Right atrium auricular region (tissue), 2 donors: ENCODE data around the gene SYT8. TPM values are rescaled to one million over a fixed set of nuclear protein-coding genes. Genes with fewer than 3 reads are reported as not detected.

ENCODE experiments used
- DNase-seq: peaks from one replicate; pipeline ENCODE4 v3.0.0-alpha.2; 2019; ENCODE audit warnings: low spot score
- H3K27ac ChIP-seq, 2 donors: fragments of 200-600 bp; sonication (generic); 1 replicate in 1 of 2; 2 replicates in 1 of 2; pipeline ENCODE4 v1.5.1; 2016 to 2019
- H3K27me3 ChIP-seq, 2 donors: fragments of 200-600 bp; sonication (generic); one replicate each; pipeline versions ENCODE4 v1.5.1 to v1.6.0; 2017 to 2019
- H3K36me3 ChIP-seq: fragments of 200-600 bp; sonication (generic); one replicate; pipeline ENCODE4 v1.5.1; 2016
- H3K4me1 ChIP-seq, 2 donors: fragments of 200-600 bp; sonication (generic); one replicate each; pipeline versions ENCODE4 v1.5.1 to v1.6.0; 2017 to 2019
- H3K4me3 ChIP-seq, 2 donors: fragments of 200-600 bp; sonication (generic); 1 replicate in 1 of 2; 2 replicates in 1 of 2; pipeline ENCODE4 v1.5.1; 2017 to 2019; ENCODE audit warnings: mild to moderate bottlenecking in 1 of 2, moderate library complexity in 1 of 2
- H3K9me3 ChIP-seq, 2 donors: fragments of 200-600 bp; sonication (generic); one replicate each; pipeline ENCODE4 v1.5.1; 2019
- total RNA-seq, 2 donors: library from RNA; depleted of rRNA; stranded (reverse); fragments of >200 nt; gene quantifications; one replicate each; pipeline ENCODE4 v1.1.0, GENCODE V29; 2016
- TF ChIP-seq, protein P1 (sequence below), 2 donors: fragments of 200-600 bp; sonication (generic); IDR thresholded peaks; one replicate each; pipeline ENCODE4 v1.5.1; 2019; ENCODE audit warnings: antibody characterized with exemption in 2 of 2

SYT8 gene
- total RNA-seq, 2 donors from 2014 or later = not detected

DNA sequence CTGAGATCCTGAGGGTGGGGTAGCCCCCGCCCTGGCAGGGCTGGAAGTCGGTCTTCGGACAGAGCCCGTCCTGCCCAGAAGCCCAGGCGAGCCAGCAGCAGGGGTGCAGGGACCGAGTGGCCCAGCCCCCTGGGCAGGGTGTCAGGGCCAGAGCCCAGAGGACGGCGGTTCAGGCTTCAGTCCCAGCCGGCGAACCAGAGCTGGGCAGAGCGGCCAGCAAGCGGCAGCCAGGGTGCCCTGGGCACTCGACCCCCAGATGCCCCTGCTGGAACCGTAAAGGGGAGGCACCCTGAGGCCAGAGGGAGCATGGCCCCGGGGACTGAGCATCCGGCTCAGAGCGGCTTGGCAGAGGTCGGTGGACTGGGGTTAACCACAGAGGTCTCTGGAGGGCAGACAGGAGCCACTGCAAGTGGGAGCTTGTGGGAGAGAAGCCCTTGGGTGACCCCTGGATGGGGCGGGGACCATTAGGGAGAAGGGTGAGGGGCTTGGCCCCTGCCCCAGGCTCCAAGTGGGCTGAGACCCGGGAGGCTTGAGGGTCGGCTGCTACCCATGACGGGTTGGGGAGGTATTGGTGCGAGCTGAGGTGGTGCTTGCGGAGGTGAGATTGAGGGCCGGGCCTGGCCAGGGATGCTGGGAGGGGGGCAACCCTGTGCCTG is 34.0 kb downstream of the SYT8 start:
- TF ChIP-seq, protein P1, sequence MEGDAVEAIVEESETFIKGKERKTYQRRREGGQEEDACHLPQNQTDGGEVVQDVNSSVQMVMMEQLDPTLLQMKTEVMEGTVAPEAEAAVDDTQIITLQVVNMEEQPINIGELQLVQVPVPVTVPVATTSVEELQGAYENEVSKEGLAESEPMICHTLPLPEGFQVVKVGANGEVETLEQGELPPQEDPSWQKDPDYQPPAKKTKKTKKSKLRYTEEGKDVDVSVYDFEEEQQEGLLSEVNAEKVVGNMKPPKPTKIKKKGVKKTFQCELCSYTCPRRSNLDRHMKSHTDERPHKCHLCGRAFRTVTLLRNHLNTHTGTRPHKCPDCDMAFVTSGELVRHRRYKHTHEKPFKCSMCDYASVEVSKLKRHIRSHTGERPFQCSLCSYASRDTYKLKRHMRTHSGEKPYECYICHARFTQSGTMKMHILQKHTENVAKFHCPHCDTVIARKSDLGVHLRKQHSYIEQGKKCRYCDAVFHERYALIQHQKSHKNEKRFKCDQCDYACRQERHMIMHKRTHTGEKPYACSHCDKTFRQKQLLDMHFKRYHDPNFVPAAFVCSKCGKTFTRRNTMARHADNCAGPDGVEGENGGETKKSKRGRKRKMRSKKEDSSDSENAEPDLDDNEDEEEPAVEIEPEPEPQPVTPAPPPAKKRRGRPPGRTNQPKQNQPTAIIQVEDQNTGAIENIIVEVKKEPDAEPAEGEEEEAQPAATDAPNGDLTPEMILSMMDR (IDR thresholded peaks at IDR 0.05) = no peak
- peaks cover 0 to 48% of the 10 kb centered on the region in 2 donors for H3K4me1 ChIP-seq
- no peak for DNase-seq
- H3K36me3 ChIP-seq = no peaks in the 10 kb centered on the region
- peak overlapping the region; percentile 29 to 47 for H3K4me3 ChIP-seq
- H3K9me3 ChIP-seq = no peaks in the 10 kb centered on the region
- peak overlapping the region; percentile 51 to 60 for H3K27ac ChIP-seq
- no peaks in the 10 kb centered on the region for H3K27me3 ChIP-seq

DNA sequence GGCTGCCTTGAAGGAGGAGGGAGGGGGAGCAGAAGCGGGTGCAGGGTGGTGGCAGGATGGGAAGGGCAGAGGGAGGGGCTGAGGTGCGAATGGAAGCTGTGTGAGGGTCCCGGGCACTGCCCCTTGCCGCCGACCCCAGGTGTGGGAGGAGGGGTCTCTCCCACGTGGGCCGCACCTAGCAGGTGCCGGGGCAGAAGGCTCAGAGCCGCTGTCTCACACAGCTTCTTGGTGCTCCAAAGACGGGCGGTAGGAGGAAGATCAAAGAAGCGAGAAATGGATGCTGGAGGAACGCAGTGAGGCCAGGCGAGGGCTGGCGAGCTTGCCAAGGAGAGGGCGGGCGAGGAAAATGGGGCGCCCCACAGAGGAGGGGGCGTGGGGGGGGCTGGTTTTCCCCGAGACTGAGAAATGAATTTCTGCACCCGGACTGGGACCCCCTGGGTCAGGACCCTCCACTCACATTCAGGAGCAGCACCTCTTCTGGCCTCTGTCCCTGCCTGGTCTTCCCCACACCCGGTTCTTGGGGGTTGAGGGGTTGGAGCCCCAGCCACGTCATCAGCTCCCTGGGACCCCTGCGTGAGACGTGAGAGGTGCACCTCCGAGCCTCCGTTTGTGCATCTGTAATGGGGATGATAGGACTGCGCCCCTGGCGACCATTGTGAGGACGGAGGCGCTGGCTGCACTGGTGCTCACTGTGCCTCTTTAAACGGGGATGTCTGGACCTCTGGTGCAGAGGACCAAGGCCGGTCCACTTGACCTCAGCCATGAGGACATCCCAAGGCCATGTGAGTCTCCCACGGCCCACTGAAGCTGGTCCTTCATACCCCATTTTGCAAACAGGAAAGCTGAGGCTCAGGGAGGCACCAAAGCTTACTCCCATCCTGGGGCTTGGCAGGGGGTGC is 34.9 kb downstream of the SYT8 start:
- TF ChIP-seq, protein P1 (IDR thresholded peaks at IDR 0.05) = peak in 1 of 2 donors; percentile 23
- H3K27me3 ChIP-seq = no peaks in the 10 kb centered on the region
- H3K27ac ChIP-seq = peak overlapping the region; percentile 51 to 60
- H3K9me3 ChIP-seq = no peaks in the 10 kb centered on the region
- no peak for DNase-seq
- H3K36me3 ChIP-seq = no peaks in the 10 kb centered on the region
- H3K4me3 ChIP-seq = peak overlapping the region; percentile 29 to 47
- H3K4me1 ChIP-seq = peaks cover 0 to 39% of the 10 kb centered on the region in 2 donors

DNA sequence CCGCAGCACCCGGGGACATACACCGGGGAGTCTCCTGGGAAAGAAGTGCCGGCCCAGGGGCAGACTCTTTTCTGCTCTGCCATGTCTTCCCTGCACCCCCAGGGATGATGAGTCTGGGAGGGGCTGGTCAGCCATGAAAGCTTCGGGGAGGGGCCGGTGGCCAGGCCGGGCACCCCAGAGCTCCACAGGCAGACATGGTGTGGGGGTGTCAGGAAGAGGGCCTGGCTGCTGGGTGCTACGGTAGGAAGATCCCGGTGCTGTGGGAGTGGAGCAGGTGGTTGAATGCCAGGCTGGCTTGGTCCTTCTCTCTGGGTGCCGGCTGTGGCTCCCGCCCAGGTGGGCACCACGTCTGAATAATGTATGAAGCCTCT is 35.5 kb downstream of the SYT8 start:
- Histone ChIP-seq H3K4me3 (peak overlapping the region; percentile 25 to 47), H3K9me3 (no peaks in the 10 kb centered on the region), H3K27ac (peak overlapping the region; percentile 35 to 51), H3K36me3 (no peaks in the 10 kb centered on the region), H3K4me1 (peaks cover 0 to 39% of the 10 kb centered on the region in 2 donors), H3K27me3 (no peaks in the 10 kb centered on the region)
- TF ChIP-seq, protein P1 (IDR thresholded peaks at IDR 0.05) = no peak
- DNase-seq = no peak

GRCh38 chr11:1870721-1871466 is 36.1 kb downstream of the SYT8 start:
- DNase-seq = no peak
- H3K36me3 ChIP-seq = no peaks in the 10 kb centered on the region
- H3K27me3 ChIP-seq = no peaks in the 10 kb centered on the region
- TF ChIP-seq, protein P1 (IDR thresholded peaks at IDR 0.05) = no peak
- peak overlapping the region; percentile 35 to 51 for H3K27ac ChIP-seq
- H3K9me3 ChIP-seq = no peaks in the 10 kb centered on the region
- H3K4me1 ChIP-seq = peaks cover 0 to 39% of the 10 kb centered on the region in 2 donors
- peak overlapping the region; percentile 25 to 47 for H3K4me3 ChIP-seq

DNA sequence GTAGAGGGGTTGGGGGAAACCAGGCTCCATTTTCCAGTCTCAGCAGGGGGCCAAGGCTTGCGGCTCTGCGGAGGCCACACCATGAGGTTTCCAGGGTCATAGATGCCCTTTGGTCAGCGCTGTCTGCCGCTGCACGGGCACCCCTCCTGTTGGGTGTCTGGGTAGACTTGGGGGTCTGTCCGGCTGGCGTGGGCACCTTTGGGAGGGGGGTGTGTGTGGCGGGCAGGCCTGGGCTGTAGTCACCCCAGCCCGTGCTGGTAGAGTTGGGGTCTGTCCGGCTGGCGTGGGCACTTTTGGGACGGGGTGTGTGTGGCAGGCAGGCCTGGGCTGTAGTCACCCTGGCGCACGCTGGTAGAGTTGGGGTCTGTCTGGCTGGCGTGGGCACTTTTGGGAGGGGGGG is 36.7 kb downstream of the SYT8 start:
- Histone ChIP-seq H3K36me3 (no peaks in the 10 kb centered on the region), H3K27me3 (no peaks in the 10 kb centered on the region), H3K27ac (peak overlapping the region; percentile 26 to 51), H3K9me3 (no peaks in the 10 kb centered on the region), H3K4me3 (peak overlapping the region; percentile 14 to 47), H3K4me1 (peaks cover 0 to 39% of the 10 kb centered on the region in 2 donors)
- no peak for DNase-seq
- TF ChIP-seq, protein P1 (IDR thresholded peaks at IDR 0.05) = no peak
